ENCODE results near the gene AHCY.
A peak's percentile ranks its signal among the peaks of the same experiment; 100 is the strongest.
"Not testable (repeated sequence)": the region's sequence is repeated elsewhere in the genome, so short reads cannot be mapped to it uniquely, and the experiment has no call there.

The AHCY gene

GRCh38 chr20:34322267-34323105 lies 19.3 kb upstream of the AHCY start:
- no peak for DNase-seq

GRCh38 chr20:34320861-34321260 lies 17.7 kb upstream of the AHCY start:
- DNase-seq = no peak

GRCh38 chr20:34318609-34319443 lies 15.7 kb upstream of the AHCY start:
- DNase-seq = no peak

GRCh38 chr20:34316196-34316814 lies 13.2 kb upstream of the AHCY start:
- no peak for DNase-seq

GRCh38 chr20:34315236-34315635 lies 12.1 kb upstream of the AHCY start:
- DNase-seq = no peak

- peak; percentile 83 to 86 for DNase-seq
Measured at GRCh38 chr20:34312544-34313217, 9.5 kb upstream of the AHCY start.

- DNase-seq = no peak
Measured at GRCh38 chr20:34312024-34312460, 8.9 kb upstream of the AHCY start.

GRCh38 chr20:34311118-34312023 lies 8.2 kb upstream of the AHCY start:
- DNase-seq = no peak

GRCh38 chr20:34310481-34311117 lies 7.4 kb upstream of the AHCY start:
- no peak for DNase-seq

GRCh38 chr20:34309691-34310090 lies 6.5 kb upstream of the AHCY start:
- no peak for DNase-seq

- DNase-seq = no peak
Measured at GRCh38 chr20:34305333-34306230, 2.4 kb upstream of the AHCY start.

GRCh38 chr20:34302312-34302722 lies 838 bp downstream of the AHCY start:
- no peak for DNase-seq

- DNase-seq = no peak
Measured at GRCh38 chr20:34301587-34302311, 1.4 kb downstream of the AHCY start.

- no peak for DNase-seq
Measured at GRCh38 chr20:34300809-34301586, 2.2 kb downstream of the AHCY start.

GRCh38 chr20:34300256-34300806 lies 2.8 kb downstream of the AHCY start:
- no peak for DNase-seq

GRCh38 chr20:34299556-34300255 lies 3.4 kb downstream of the AHCY start:
- DNase-seq = no peak

- DNase-seq = not testable (repeated sequence)
Measured at GRCh38 chr20:34298294-34298784, 4.8 kb downstream of the AHCY start.
